ENCODE results near the gene NAV2.
A peak's percentile ranks its signal among the peaks of the same experiment; 100 is the strongest.

The NAV2 gene

DNA sequence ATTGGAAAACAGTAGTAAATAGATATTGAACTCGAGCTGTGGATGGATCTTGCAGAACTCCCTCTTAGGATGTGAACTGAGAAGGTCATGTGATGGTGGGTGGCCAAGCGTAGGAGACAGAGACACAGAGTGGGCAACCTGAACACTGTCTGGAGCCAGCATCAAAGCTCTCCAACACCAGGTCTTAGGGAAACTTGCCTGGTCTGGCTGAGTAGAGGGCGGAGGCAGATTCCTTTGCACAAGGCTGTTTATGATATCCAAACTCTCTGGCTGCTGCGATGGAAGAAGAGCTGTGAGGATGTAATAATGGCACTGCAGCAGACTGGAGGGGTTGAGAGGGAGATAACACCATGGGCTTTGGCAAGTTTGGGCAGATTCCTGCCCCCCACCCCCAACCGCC, 10.1 kb downstream of the NAV2 start:
- DNase-seq (ENCODE audit: low read depth, low spot score) = no peak
- H3K4me3 ChIP-seq (ENCODE audit: low read depth, low read length) = no peak overlapping the region
- in situ Hi-C loops (cut with HindIII; ENCODE audit: low sequenced_read_pairs) = no loop called here
- TF ChIP-seq CTCF (IDR thresholded peaks at IDR 0.05; ENCODE audit: low read depth, low read length) = no peak

DNA sequence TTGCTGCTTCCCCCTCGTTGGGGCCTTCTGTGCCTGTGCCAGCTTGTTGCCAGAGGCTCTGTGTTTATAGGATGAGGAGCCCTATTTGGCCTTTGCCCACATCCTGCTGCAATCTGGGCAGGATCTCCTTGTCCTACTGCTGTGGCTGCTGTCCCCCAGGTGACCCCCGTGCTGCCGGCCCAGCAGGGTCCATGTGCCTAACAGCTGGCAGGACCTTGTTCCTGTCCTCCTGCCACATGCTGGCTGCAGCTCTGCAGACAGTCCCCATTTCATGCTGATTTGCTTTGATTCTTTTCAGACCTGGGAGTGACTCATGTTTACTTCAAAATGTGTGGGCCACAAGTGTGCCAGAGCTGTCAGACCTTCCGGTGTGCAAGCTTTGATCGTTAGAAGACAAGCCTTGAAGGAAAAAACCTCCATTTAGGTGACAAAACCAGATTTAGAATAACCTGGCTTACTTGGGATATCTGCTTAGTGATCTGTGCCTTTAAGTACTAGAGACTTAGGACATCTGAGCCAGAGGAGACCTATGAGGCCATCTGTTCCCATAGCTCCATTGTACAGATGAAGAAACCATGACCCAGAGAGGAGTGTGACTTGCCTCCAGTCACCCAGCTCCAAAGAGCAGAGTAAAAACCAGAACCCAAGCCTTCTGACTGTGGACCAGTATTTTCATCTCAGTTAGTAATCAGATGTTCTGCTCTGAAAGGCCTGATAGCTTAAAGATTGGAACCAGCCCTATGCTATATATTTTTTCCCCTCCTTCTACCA, 11.1 kb downstream of the NAV2 start:
- in situ Hi-C loops (cut with HindIII; ENCODE audit: low sequenced_read_pairs) = no loop called here
- no peak overlapping the region for H3K4me3 ChIP-seq (ENCODE audit: low read depth, low read length)
- TF ChIP-seq CTCF (IDR thresholded peaks at IDR 0.05; ENCODE audit: low read depth, low read length) = no peak
- DNase-seq (ENCODE audit: low read depth, low spot score) = peak; percentile 53

GRCh38 chr11:19724765-19725164, 12.1 kb downstream of the NAV2 start:
- in situ Hi-C loops (cut with HindIII; ENCODE audit: low sequenced_read_pairs) = no loop called here
- no peak for TF ChIP-seq CTCF (IDR thresholded peaks at IDR 0.05; ENCODE audit: low read depth, low read length)
- no peak overlapping the region for H3K4me3 ChIP-seq (ENCODE audit: low read depth, low read length)
- no peak for DNase-seq (ENCODE audit: low read depth, low spot score)

DNA sequence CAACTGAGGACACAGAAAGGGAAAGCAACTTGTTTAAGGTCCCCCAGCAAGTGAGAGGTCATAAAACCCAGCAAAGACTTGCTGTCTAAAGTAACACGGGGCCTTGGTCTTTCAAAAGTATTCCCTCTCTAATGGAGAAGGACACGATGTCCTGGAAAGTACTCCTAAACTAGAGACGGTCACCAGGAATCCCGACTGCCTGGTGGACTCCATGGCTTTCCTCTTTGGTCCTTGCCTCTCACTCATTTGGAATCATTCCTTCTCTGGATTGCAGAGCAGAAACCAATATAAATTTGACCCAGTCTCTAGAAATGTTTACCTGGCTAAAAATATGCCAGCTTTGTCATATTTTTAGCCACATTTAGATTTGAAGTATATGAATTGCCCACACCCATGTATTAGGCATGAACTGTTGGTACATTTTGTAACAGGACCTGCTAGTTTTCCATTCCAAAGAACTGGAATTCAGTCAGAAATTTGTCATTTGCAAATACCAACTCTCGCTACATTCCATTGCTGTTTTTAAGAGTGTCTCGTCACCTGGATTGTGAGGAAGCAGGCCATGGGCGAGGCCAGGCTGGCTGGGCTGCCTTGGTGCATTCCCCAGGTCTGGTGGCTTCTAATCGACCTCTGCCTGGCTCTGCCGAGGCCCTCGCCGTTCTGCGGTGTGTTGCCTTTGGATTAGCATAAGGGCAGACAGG, 12.9 kb downstream of the NAV2 start:
- in situ Hi-C loops (cut with HindIII; ENCODE audit: low sequenced_read_pairs) = no loop called here
- no peak for TF ChIP-seq CTCF (IDR thresholded peaks at IDR 0.05; ENCODE audit: low read depth, low read length)
- DNase-seq (ENCODE audit: low read depth, low spot score) = no peak
- no peak overlapping the region for H3K4me3 ChIP-seq (ENCODE audit: low read depth, low read length)

GRCh38 chr11:19727246-19727645, 14.6 kb downstream of the NAV2 start:
- in situ Hi-C loops (cut with HindIII; ENCODE audit: low sequenced_read_pairs) = no loop called here
- no peak for TF ChIP-seq CTCF (IDR thresholded peaks at IDR 0.05; ENCODE audit: low read depth, low read length)
- H3K4me3 ChIP-seq (ENCODE audit: low read depth, low read length) = no peak overlapping the region

DNA sequence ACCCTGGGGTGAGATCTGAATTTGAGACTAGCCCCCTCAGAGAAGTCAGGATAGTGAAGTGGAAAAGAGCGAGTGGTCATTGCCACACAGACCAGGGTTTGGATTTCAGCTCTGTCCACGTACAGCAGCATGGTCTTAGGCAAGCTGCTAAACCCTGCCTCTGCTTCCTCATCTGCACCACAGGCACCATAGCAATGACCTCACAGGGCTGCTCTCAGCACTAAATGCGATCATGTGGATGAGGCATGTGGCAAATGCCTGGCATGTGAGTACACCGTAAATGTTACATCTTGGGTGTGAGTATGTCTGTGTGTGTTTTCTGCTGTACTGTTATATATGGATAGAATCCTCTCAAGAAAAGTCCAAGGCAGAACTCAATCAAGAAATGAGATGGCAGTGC, 15.8 kb downstream of the NAV2 start:
- no peak overlapping the region for H3K4me3 ChIP-seq (ENCODE audit: low read depth, low read length)
- in situ Hi-C loops (cut with HindIII; ENCODE audit: low sequenced_read_pairs) = no loop called here
- TF ChIP-seq CTCF (IDR thresholded peaks at IDR 0.05; ENCODE audit: low read depth, low read length) = no peak
- DNase-seq (ENCODE audit: low read depth, low spot score) = peak; percentile 37

More at GRCh38 chr11:19727246-19727645, 14.6 kb downstream of the NAV2 start:
- peak; percentile 47 for DNase-seq (ENCODE audit: low read depth, low spot score)
